ENCODE measurements around the gene SUMF2. TPM values are rescaled to one million over a fixed set of nuclear protein-coding genes. Genes with fewer than 3 reads are reported as not detected.
"Not testable (repeated sequence)": the region's sequence is repeated elsewhere in the genome, so short reads cannot be mapped to it uniquely, and the experiment has no call there.

The SUMF2 gene
- total RNA-seq, 4 donors from 2014 or later, result 93.4 to 134 (median 113) TPM

GRCh38 chr7:56030340-56030739 is 33.7 kb upstream of the SUMF2 start:
- Histone ChIP-seq H3K4me1 (peaks cover 8% of the 10 kb centered on the region), H3K36me3 (no peaks in the 10 kb centered on the region), H3K27me3 (no peaks in the 10 kb centered on the region), H3K4me3 (no peak overlapping the region), H3K27ac (no peak overlapping the region), H3K9me3 (no peaks in the 10 kb centered on the region)
- 96% methylated on average over 8 of the region's 8 CpGs for WGBS
- TF ChIP-seq POLR2AphosphoS5 (IDR thresholded peaks at IDR 0.05), result no peak
- TF ChIP-seq CTCF (IDR thresholded peaks at IDR 0.05), result no peak
- TF ChIP-seq EP300 (IDR thresholded peaks at IDR 0.05), result no peak
- TF ChIP-seq POLR2A (IDR thresholded peaks at IDR 0.05), result no peak
- no peak for DNase-seq (ENCODE audit: low spot score in 2 of 2)

GRCh38 chr7:56031556-56031955 is 32.5 kb upstream of the SUMF2 start:
- H3K27ac ChIP-seq; H3K9me3 ChIP-seq; DNase-seq (ENCODE audit: low spot score in 2 of 2); H3K4me3 ChIP-seq; H3K36me3 ChIP-seq; H3K27me3 ChIP-seq; H3K4me1 ChIP-seq: not testable (repeated sequence)
- WGBS, result 90% methylated on average over 8 of the region's 8 CpGs

- 96% methylated on average over 7 of the region's 7 CpGs for WGBS
- DNase-seq (ENCODE audit: low spot score in 2 of 2); H3K36me3 ChIP-seq: not testable (repeated sequence)
Measured at GRCh38 chr7:56032578-56032977, 31.5 kb upstream of the SUMF2 start.

GRCh38 chr7:56033671-56034432 is 30.2 kb upstream of the SUMF2 start:
- TF ChIP-seq POLR2AphosphoS5 (IDR thresholded peaks at IDR 0.05), result peak in 1 of 3 donors; percentile 14
- peak in 1 of 2 donors; percentile 30 for TF ChIP-seq CTCF (IDR thresholded peaks at IDR 0.05)
- no peak for TF ChIP-seq EP300 (IDR thresholded peaks at IDR 0.05)
- no peak for TF ChIP-seq POLR2A (IDR thresholded peaks at IDR 0.05)

More at GRCh38 chr7:56032578-56032977, 31.5 kb upstream of the SUMF2 start:
- not testable (repeated sequence) for H3K9me3 ChIP-seq, H3K4me3 ChIP-seq, H3K4me1 ChIP-seq, H3K27me3 ChIP-seq, H3K27ac ChIP-seq

GRCh38 chr7:56040730-56041129 is 23.4 kb upstream of the SUMF2 start:
- no peak overlapping the region for H3K4me3 ChIP-seq
- peak in 1 of 2 donors; percentile 16 for DNase-seq (ENCODE audit: low spot score in 2 of 2)
- no peak overlapping the region for H3K27ac ChIP-seq
- no peak for TF ChIP-seq EP300 (IDR thresholded peaks at IDR 0.05)
- no peak for TF ChIP-seq CTCF (IDR thresholded peaks at IDR 0.05)
- TF ChIP-seq POLR2A (IDR thresholded peaks at IDR 0.05), result no peak
- TF ChIP-seq POLR2AphosphoS5 (IDR thresholded peaks at IDR 0.05), result no peak
- no peaks in the 10 kb centered on the region for H3K4me1 ChIP-seq
- peaks cover 4% of the 10 kb centered on the region for H3K36me3 ChIP-seq
- 86% methylated on average over 3 of the region's 3 CpGs for WGBS
- H3K9me3 ChIP-seq, result no peaks in the 10 kb centered on the region
- no peaks in the 10 kb centered on the region for H3K27me3 ChIP-seq

More at GRCh38 chr7:56033671-56034432, 30.2 kb upstream of the SUMF2 start:
- WGBS, result under 1% methylated on average over 14 of the region's 27 CpGs
- peaks cover 8% of the 10 kb centered on the region for H3K4me1 ChIP-seq
- no peaks in the 10 kb centered on the region for H3K27me3 ChIP-seq
- H3K9me3 ChIP-seq, result no peaks in the 10 kb centered on the region
- no peaks in the 10 kb centered on the region for H3K36me3 ChIP-seq
- peak overlapping the region; percentile 5 for H3K27ac ChIP-seq
- no peak for DNase-seq (ENCODE audit: low spot score in 2 of 2)
- H3K4me3 ChIP-seq, result peak overlapping the region; percentile 69

GRCh38 chr7:56045758-56046157 is 18.3 kb upstream of the SUMF2 start:
- H3K27ac ChIP-seq; H3K9me3 ChIP-seq; H3K36me3 ChIP-seq; H3K27me3 ChIP-seq; H3K4me3 ChIP-seq; DNase-seq (ENCODE audit: low spot score in 2 of 2); H3K4me1 ChIP-seq: not testable (repeated sequence)
- WGBS, result 90% methylated on average over 2 of the region's 2 CpGs

Data from suprapubic skin (tissue), 4 donors.